ENCODE data around the gene DARS1.

DARS1 gene

GRCh38 chr2:135874777-135875365, 110.6 kb downstream of the DARS1 start:
- DNase-seq, result no peak

GRCh38 chr2:135870571-135870970, 114.9 kb downstream of the DARS1 start:
- DNase-seq, result no peak

- no peak for DNase-seq
Observed at GRCh38 chr2:135863233-135863632, 122.2 kb downstream of the DARS1 start.

GRCh38 chr2:135862718-135863117, 122.7 kb downstream of the DARS1 start:
- no peak for DNase-seq
